GM10266 (cell line): ENCODE results near the gene RMND5B.

Experiments
- DNase-seq: peaks from one replicate; pipeline ENCODE4 v3.0.0; 2012; ENCODE audit errors: extremely low spot score
- CTCF ChIP-seq: IDR thresholded peaks from 2 replicates; pipeline ENCODE4 v1.5.1; 2012; ENCODE audit warnings: mild to moderate bottlenecking, low read depth; ENCODE audit not compliant: control insufficient read depth, insufficient read depth; ENCODE audit errors: missing control alignments

RMND5B gene

GRCh38 chr5:178160176-178160575 is 29.4 kb downstream of the RMND5B start:
- DNase-seq = no peak
- TF ChIP-seq CTCF = no peak

- no peak for DNase-seq
- no peak for TF ChIP-seq CTCF
These were observed 31.7 kb downstream of the RMND5B start for GRCh38 chr5:178162481-178162880.

GRCh38 chr5:178163772-178164735 is 33.2 kb downstream of the RMND5B start:
- TF ChIP-seq CTCF = peak; percentile 100
- peak; percentile 94 for DNase-seq

GRCh38 chr5:178165581-178165980 is 34.8 kb downstream of the RMND5B start:
- no peak for DNase-seq
- TF ChIP-seq CTCF = no peak

- no peak for TF ChIP-seq CTCF
- no peak for DNase-seq
These were observed 39.6 kb downstream of the RMND5B start for GRCh38 chr5:178170455-178170854.

- TF ChIP-seq CTCF = no peak
- no peak for DNase-seq
These were observed 43.6 kb downstream of the RMND5B start for GRCh38 chr5:178174456-178174855.

- no peak for TF ChIP-seq CTCF
- no peak for DNase-seq
These were observed 46.0 kb downstream of the RMND5B start for GRCh38 chr5:178176791-178177190.
